CD14-positive monocyte (primary cell): ENCODE results near the gene NCK1. TPM values are rescaled to one million over a fixed set of nuclear protein-coding genes. Genes with fewer than 3 reads are reported as not detected.

ENCODE experiments used
- DNase-seq, 3 donors: peaks; one replicate each; pipeline ENCODE4 v3.0.0-alpha.2; 2011 to 2022
- H2AFZ ChIP-seq: 2 replicates; pipeline ENCODE4 v1.6.0; 2012; ENCODE audit warnings: mild to moderate bottlenecking, low read depth, low read length, inconsistent platforms; ENCODE audit not compliant: insufficient read depth, poor library complexity, severe bottlenecking
- H3K27ac ChIP-seq, 2 donors: 1 replicate in 1 of 2; 2 replicates in 1 of 2; pipeline ENCODE4 v1.5.1; 2012 to 2013; ENCODE audit warnings: low read length in 2 of 2, control low read depth in 1 of 2, inconsistent platforms in 1 of 2, low read depth in 1 of 2, mild to moderate bottlenecking in 1 of 2
- H3K27me3 ChIP-seq, 2 donors: one replicate each; pipeline versions ENCODE4 v1.6.0 to v1.6.1; 2011 to 2013; ENCODE audit warnings: low read length in 2 of 2; ENCODE audit not compliant: control insufficient read depth in 2 of 2, insufficient read depth in 2 of 2
- H3K36me3 ChIP-seq, 2 donors: replicated peaks in 1 of 2; 1 replicate in 1 of 2; 2 replicates in 1 of 2; pipeline versions ENCODE4 v1.5.1 to v1.6.1; 2012 to 2013; ENCODE audit warnings: low read length in 2 of 2, control low read depth in 1 of 2, inconsistent platforms in 1 of 2, mild to moderate bottlenecking in 1 of 2; ENCODE audit not compliant: insufficient read depth in 2 of 2, control insufficient read depth in 1 of 2
- H3K4me1 ChIP-seq, 2 donors: 1 replicate in 1 of 2; 2 replicates in 1 of 2; pipeline versions ENCODE4 v1.5.1 to v1.6.1; 2012 to 2013; ENCODE audit warnings: low read length in 2 of 2, control low read depth in 1 of 2, inconsistent platforms in 1 of 2, mild to moderate bottlenecking in 1 of 2, moderate library complexity in 1 of 2; ENCODE audit not compliant: insufficient read depth in 2 of 2, control insufficient read depth in 1 of 2
- H3K4me2 ChIP-seq: replicated peaks from 2 replicates; pipeline ENCODE3; 2012; ENCODE audit warnings: low read length, moderate library complexity, mild to moderate bottlenecking; ENCODE audit not compliant: poor library complexity, severe bottlenecking; ENCODE audit errors: extremely low read depth
- H3K4me3 ChIP-seq, 3 experiments: fragments of 200-600 bp in 1 of 3; sonication (generic) in 1 of 3; replicated peaks in 1 of 3; 1 replicate in 2 of 3; 2 replicates in 1 of 3; pipeline ENCODE4 v1.5.1; 2011 to 2013; ENCODE audit warnings: low read length in 3 of 3, mild to moderate bottlenecking in 3 of 3, control low read depth in 2 of 3, low read depth in 2 of 3, inconsistent platforms in 1 of 3, moderate library complexity in 1 of 3
- H3K79me2 ChIP-seq: 2 replicates; pipeline ENCODE4 v1.6.0; 2012; ENCODE audit warnings: mild to moderate bottlenecking, control low read depth, inconsistent platforms, low read length, moderate library complexity; ENCODE audit not compliant: insufficient read depth
- H3K9ac ChIP-seq: 2 replicates; pipeline ENCODE4 v1.6.0; 2017; ENCODE audit warnings: low read length, mild to moderate bottlenecking; ENCODE audit not compliant: insufficient read depth, poor library complexity, severe bottlenecking
- H3K9me3 ChIP-seq, 2 donors: replicated peaks in 1 of 2; 1 replicate in 1 of 2; 2 replicates in 1 of 2; pipeline versions ENCODE4 v1.5.1 to v1.6.1; 2012 to 2013; ENCODE audit warnings: low read length in 2 of 2, control low read depth in 1 of 2; ENCODE audit not compliant: control insufficient read depth in 1 of 2, insufficient read depth in 1 of 2
- H4K20me1 ChIP-seq: 2 replicates; pipeline ENCODE4 v1.6.0; 2012; ENCODE audit warnings: mild to moderate bottlenecking, low read length, control low read depth, moderate library complexity; ENCODE audit not compliant: insufficient read depth
- H3K27ac Mint-ChIP-seq, 7 donors: one replicate each; pipeline ENCODE4 v1.8.0; 2020; ENCODE audit warnings: mild to moderate bottlenecking in 7 of 7, mixed read lengths in 7 of 7, moderate library complexity in 6 of 7, inconsistent platforms in 2 of 7
- H3K27me3 Mint-ChIP-seq, 3 donors: one replicate each; pipeline ENCODE4 v1.8.0; 2021 to 2022; ENCODE audit warnings: low read depth in 3 of 3, mild to moderate bottlenecking in 3 of 3, mixed read lengths in 3 of 3, moderate library complexity in 3 of 3, inconsistent platforms in 1 of 3
- H3K36me3 Mint-ChIP-seq, 2 donors: one replicate each; pipeline ENCODE4 v1.8.0; 2020; ENCODE audit warnings: mixed read lengths in 2 of 2, inconsistent platforms in 1 of 2, mild to moderate bottlenecking in 1 of 2
- H3K4me1 Mint-ChIP-seq: one replicate; pipeline ENCODE4 v1.8.0; 2020; ENCODE audit warnings: mild to moderate bottlenecking, mixed read lengths
- H3K4me3 Mint-ChIP-seq, 2 donors: one replicate each; pipeline ENCODE4 v1.8.0; 2020; ENCODE audit warnings: mild to moderate bottlenecking in 2 of 2, mixed read lengths in 2 of 2, moderate library complexity in 1 of 2
- H3K9me3 Mint-ChIP-seq, 7 donors: one replicate each; pipeline ENCODE4 v1.8.0; 2020 to 2022; ENCODE audit warnings: mixed read lengths in 7 of 7, mild to moderate bottlenecking in 6 of 7, moderate library complexity in 6 of 7, inconsistent platforms in 2 of 7
- WGBS: methylation state at CpG from one replicate; pipeline ENCODE4 v1.1.5; 2013; ENCODE audit warnings: missing lambda C conversion rate; ENCODE audit not compliant: insufficient coverage; 5-methylcytosine and 5-hydroxymethylcytosine counted together
- intact Hi-C, 2 donors: fragments of 100-400 bp; cut with micrococcal nuclease; formaldehyde crosslinking; loops; one replicate each; pipeline versions ENCODE4 v1.15.0 to v1.15.1; 2023
- polyA plus RNA-seq, 3 donors: library from polyadenylated mRNA; depleted of rRNA in 1 of 3; unstranded in 2 of 3; stranded (reverse) in 1 of 3; fragments of 300-500 nt in 2 of 3; fragments of >200 nt in 1 of 3; fragmentation: Illumina TruSeq in 2 of 3; gene quantifications; 1 replicate in 2 of 3; 2 replicates in 1 of 3; pipeline ENCODE4 v1.2.3, GENCODE V29; 2012 to 2021
- TF ChIP-seq, protein P1 (sequence below): fragments of 200-600 bp; IDR thresholded peaks from one replicate; pipeline ENCODE4 v1.8.0; 2022; ENCODE audit warnings: antibody characterized with exemption, mild to moderate bottlenecking

Gene NCK1
- polyA plus RNA-seq, 3 donors = 20.4 to 28.8 (median 22.8) TPM

DNA sequence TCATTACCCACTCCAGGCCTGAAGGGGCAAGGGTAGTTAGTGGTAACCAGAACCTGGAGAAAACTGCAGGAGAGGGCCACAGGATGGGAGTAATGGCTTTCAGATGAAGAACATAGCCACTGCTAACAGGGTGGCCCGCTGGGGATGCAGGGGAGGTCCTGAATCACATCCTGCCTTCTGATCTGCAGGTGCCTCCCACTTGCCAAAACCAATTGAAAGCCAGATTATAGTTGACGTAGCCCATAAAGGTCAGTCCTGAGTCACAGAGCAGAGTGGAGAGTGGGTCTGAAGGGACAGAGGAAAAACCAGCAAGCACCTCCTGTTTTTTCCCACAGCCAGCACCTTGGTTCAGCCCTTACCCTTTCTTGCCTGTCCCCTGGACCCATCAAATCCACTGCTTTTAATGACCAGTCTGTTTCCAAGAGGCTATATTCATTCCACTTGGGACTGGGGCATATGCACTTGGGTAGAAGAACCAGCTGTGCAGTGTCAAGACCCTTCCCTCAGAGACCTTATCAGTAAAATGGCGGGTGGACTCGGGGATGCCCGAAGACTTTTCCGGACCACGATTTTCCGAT lies 43.7 kb upstream of the NCK1 start:
- Mint-ChIP-seq H3K4me1 (peaks cover 19% of the 10 kb centered on the region), H3K36me3 (peaks cover 3 to 6% of the 10 kb centered on the region in 2 donors), H3K27ac (no peak overlapping the region), H3K27me3 (peaks cover 38 to 59% (median 40%) of the 10 kb centered on the region in 3 donors), H3K9me3 (peaks cover 0 to 20% (median 8%) of the 10 kb centered on the region in 7 donors), H3K4me3 (peak overlapping the region; percentile 76 to 97)
- Histone ChIP-seq H3K4me3 (peak overlapping the region; percentile 49 to 71 (median 55)), H4K20me1 (no peaks in the 10 kb centered on the region), H2AFZ (peak overlapping the region; percentile 79), H3K9ac (peak overlapping the region; percentile 57), H3K4me2 (peak overlapping the region; percentile 80), H3K9me3 (no peaks in the 10 kb centered on the region), H3K79me2 (no peaks in the 10 kb centered on the region), H3K27me3 (peaks cover 33 to 42% of the 10 kb centered on the region in 2 donors), H3K4me1 (peaks cover 20 to 21% of the 10 kb centered on the region in 2 donors), H3K27ac (no peak overlapping the region), H3K36me3 (no peaks in the 10 kb centered on the region)
- TF ChIP-seq, protein P1, sequence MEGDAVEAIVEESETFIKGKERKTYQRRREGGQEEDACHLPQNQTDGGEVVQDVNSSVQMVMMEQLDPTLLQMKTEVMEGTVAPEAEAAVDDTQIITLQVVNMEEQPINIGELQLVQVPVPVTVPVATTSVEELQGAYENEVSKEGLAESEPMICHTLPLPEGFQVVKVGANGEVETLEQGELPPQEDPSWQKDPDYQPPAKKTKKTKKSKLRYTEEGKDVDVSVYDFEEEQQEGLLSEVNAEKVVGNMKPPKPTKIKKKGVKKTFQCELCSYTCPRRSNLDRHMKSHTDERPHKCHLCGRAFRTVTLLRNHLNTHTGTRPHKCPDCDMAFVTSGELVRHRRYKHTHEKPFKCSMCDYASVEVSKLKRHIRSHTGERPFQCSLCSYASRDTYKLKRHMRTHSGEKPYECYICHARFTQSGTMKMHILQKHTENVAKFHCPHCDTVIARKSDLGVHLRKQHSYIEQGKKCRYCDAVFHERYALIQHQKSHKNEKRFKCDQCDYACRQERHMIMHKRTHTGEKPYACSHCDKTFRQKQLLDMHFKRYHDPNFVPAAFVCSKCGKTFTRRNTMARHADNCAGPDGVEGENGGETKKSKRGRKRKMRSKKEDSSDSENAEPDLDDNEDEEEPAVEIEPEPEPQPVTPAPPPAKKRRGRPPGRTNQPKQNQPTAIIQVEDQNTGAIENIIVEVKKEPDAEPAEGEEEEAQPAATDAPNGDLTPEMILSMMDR = no peak
- DNase-seq = peak in 1 of 3 donors; percentile 35
- 7% methylated on average over 8 of the region's 8 CpGs for WGBS
- intact Hi-C loops = no loop called here

DNA sequence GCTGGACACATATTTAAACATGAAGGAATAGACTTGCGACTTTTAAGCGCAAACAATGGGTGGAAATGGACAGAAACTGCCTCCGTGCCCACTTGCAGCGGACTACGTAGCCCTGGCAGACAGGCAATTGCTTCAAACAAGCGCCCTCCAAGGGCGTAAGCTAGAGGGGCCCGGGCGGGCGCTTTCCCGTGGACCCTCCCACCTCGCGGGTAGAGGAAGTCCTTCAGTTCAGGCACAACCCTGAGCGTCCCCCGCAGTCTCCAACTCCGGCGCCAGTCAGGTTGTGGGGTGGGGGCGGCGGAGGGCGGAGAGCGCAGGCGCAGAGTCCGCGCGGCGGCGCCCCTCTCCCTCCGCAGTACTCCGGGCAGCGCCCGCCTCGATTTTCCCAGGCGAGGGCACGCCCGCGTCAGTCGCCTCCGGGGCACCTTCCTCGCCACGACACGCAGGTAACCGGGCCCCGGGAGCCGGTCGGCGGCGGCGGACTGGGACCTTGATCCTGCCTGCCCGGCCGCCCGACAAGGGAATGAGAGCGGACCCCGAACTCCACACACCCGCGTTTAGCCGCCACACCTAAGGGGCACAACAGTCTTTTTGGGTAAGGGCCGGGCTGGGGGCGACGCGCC lies 43.1 kb upstream of the NCK1 start, which contains the start of gene SLC35G2:
TSS of gene SLC35G2 (plus strand) at position 358 of the 623 bp plus-strand sequence. CDS start 35,335 bp downstream, outside the sequence.
- H3K27me3 Mint-ChIP-seq = peaks cover 38 to 59% (median 40%) of the 10 kb centered on the region in 3 donors
- Histone ChIP-seq H4K20me1 (no peaks in the 10 kb centered on the region), H3K27me3 (peaks cover 33 to 42% of the 10 kb centered on the region in 2 donors), H3K4me2 (peak within 1 kb of the TSS; percentile 80), H3K9me3 (no peaks in the 10 kb centered on the region), H3K36me3 (no peaks in the 10 kb centered on the region), H3K9ac (peak within 1 kb of the TSS; percentile 57), H3K4me1 (peaks cover 20 to 21% of the 10 kb centered on the region in 2 donors), H2AFZ (peak within 1 kb of the TSS; percentile 79), H3K27ac (no peak within 1 kb of the TSS), H3K79me2 (no peaks in the 10 kb centered on the region), H3K4me3 (peak within 1 kb of the TSS; percentile 49 to 71 (median 55))
- peak within 1 kb of the TSS; percentile 87 to 97 for H3K4me3 Mint-ChIP-seq
- peak within 1 kb of the TSS in 4 of 7 donors; percentile 20 to 87 (median 50) for H3K27ac Mint-ChIP-seq
- peak in 1 of 3 donors; percentile 9 for DNase-seq
- TF ChIP-seq, protein P1 = no peak
- intact Hi-C loops = no loop called here
- H3K36me3 Mint-ChIP-seq = peaks cover 3 to 6% of the 10 kb centered on the region in 2 donors
- H3K9me3 Mint-ChIP-seq = peaks cover 0 to 24% (median 12%) of the 10 kb centered on the region in 7 donors
- WGBS = under 1% methylated on average over 58 of the region's 60 CpGs
- peaks cover 19% of the 10 kb centered on the region for H3K4me1 Mint-ChIP-seq
